Neural cell (in vitro differentiated cells): ENCODE measurements around the gene DEGS2. TPM values are rescaled to one million over a fixed set of nuclear protein-coding genes. Genes with fewer than 3 reads are reported as not detected.

Experiments
- H2AFZ ChIP-seq: fragments of 200-600, 300-800 bp; sonication (generic), shearing (Covaris generic); 2 replicates; pipeline ENCODE4 v1.6.0; 2014; ENCODE audit warnings: low read depth, mild to moderate bottlenecking, antibody characterized with exemption, low read length, moderate library complexity
- H3F3A ChIP-seq: fragments of 200-600 bp; shearing (Covaris generic); 2 replicates; pipeline ENCODE4 v1.6.1; 2016; ENCODE audit warnings: mild to moderate bottlenecking, moderate library complexity, mixed read lengths, antibody characterized with exemption, low read length; ENCODE audit not compliant: insufficient read depth, poor library complexity, severe bottlenecking
- H3K27ac ChIP-seq: fragments of 200-600, 300-800 bp; sonication (generic), shearing (Covaris generic); 2 replicates; pipeline ENCODE4 v1.5.1; 2014; ENCODE audit warnings: mild to moderate bottlenecking, low read length, moderate library complexity
- H3K27me3 ChIP-seq: fragments of 300-800, 200-600 bp; sonication (generic), shearing (Covaris generic); 2 replicates; pipeline ENCODE4 v1.6.0; 2014; ENCODE audit warnings: mild to moderate bottlenecking, low read depth, low read length, moderate library complexity; ENCODE audit not compliant: insufficient read depth
- H3K36me3 ChIP-seq: fragments of 300-800, 200-600 bp; sonication (generic), shearing (Covaris generic); 2 replicates; pipeline ENCODE4 v1.5.1; 2014; ENCODE audit warnings: mild to moderate bottlenecking, antibody characterized with exemption, low read length, moderate library complexity; ENCODE audit not compliant: insufficient read depth
- H3K4me2 ChIP-seq: fragments of 300-800, 200-600 bp; sonication (generic), shearing (Covaris generic); 2 replicates; pipeline ENCODE4 v1.6.0; 2014; ENCODE audit warnings: mild to moderate bottlenecking, low read length
- H3K4me3 ChIP-seq: fragments of 300-800, 200-600 bp; sonication (generic), shearing (Covaris generic); 2 replicates; pipeline ENCODE4 v1.5.1; 2014; ENCODE audit warnings: mild to moderate bottlenecking, low read length, moderate library complexity
- H3K79me2 ChIP-seq: fragments of 200-600 bp; shearing (Covaris generic); replicated peaks from 2 replicates; pipeline ENCODE4 v1.6.0; 2014; ENCODE audit warnings: mild to moderate bottlenecking, low read length, moderate library complexity; ENCODE audit not compliant: insufficient read depth
- H3K9ac ChIP-seq: fragments of 300-800, 200-600 bp; sonication (generic), shearing (Covaris generic); 2 replicates; pipeline ENCODE4 v1.6.1; 2016; ENCODE audit warnings: mild to moderate bottlenecking, low read length, mixed read lengths
- H3K9me2 ChIP-seq: fragments of 200-600 bp; shearing (Covaris generic); 2 replicates; pipeline ENCODE4 v1.6.1; 2016; ENCODE audit warnings: mild to moderate bottlenecking, low read length, mixed read lengths; ENCODE audit not compliant: insufficient read depth
- H3K9me3 ChIP-seq: fragments of 200-600, 300-800 bp; sonication (generic), shearing (Covaris generic); 2 replicates; pipeline ENCODE4 v1.6.1; 2016; ENCODE audit warnings: mild to moderate bottlenecking, mixed run types, low read length, moderate library complexity, mixed read lengths
- H4K20me1 ChIP-seq: fragments of 200-600 bp; shearing (Covaris generic); 2 replicates; pipeline ENCODE4 v1.6.1; 2016; ENCODE audit warnings: mild to moderate bottlenecking, mixed run types; ENCODE audit not compliant: insufficient read depth
- CTCF ChIP-seq: fragments of 450-650 bp; IDR thresholded peaks from 2 replicates; pipeline ENCODE4 v1.5.1; 2014; ENCODE audit warnings: antibody characterized with exemption, mild to moderate bottlenecking, moderate library complexity; ENCODE audit not compliant: poor library complexity, severe bottlenecking
- EP300 ChIP-seq: fragments of 450-650 bp; conservative IDR thresholded peaks from 2 replicates; pipeline ENCODE4 v1.6.1; 2014; ENCODE audit warnings: antibody characterized with exemption, mild to moderate bottlenecking, moderate library complexity; ENCODE audit not compliant: poor library complexity, severe bottlenecking
- EZH2 ChIP-seq: fragments of 200-600, 300-800 bp; shearing (Covaris generic), sonication (generic); IDR thresholded peaks from 2 replicates; pipeline ENCODE4 v1.6.1; 2014; ENCODE audit warnings: antibody characterized with exemption, low read length, borderline replicate concordance, mild to moderate bottlenecking; ENCODE audit not compliant: insufficient read depth, poor library complexity, severe bottlenecking
- MXI1 ChIP-seq: fragments of 450-650 bp; conservative IDR thresholded peaks from 2 replicates; pipeline ENCODE4 v1.6.1; 2014; ENCODE audit warnings: antibody characterized with exemption, mild to moderate bottlenecking; ENCODE audit not compliant: poor library complexity, severe bottlenecking
- POLR2AphosphoS5 ChIP-seq: IDR thresholded peaks from 2 replicates; pipeline ENCODE4 v1.6.1; 2012
- RAD21 ChIP-seq: fragments of 450-650 bp; conservative IDR thresholded peaks from 2 replicates; pipeline ENCODE4 v1.6.1; 2014; ENCODE audit warnings: antibody characterized with exemption, mild to moderate bottlenecking, moderate library complexity
- REST ChIP-seq: IDR thresholded peaks from 2 replicates; pipeline ENCODE4 v1.6.1; 2012; ENCODE audit warnings: borderline replicate concordance
- SMC3 ChIP-seq: fragments of 450-650 bp; conservative IDR thresholded peaks from 2 replicates; pipeline ENCODE4 v1.6.1; 2014; ENCODE audit warnings: antibody characterized with exemption, mild to moderate bottlenecking, moderate library complexity; ENCODE audit not compliant: poor library complexity
- TAF1 ChIP-seq: IDR thresholded peaks from 2 replicates; pipeline ENCODE4 v1.6.1; 2012; ENCODE audit warnings: low read depth
- polyA plus RNA-seq: library from polyadenylated mRNA; depleted of rRNA; stranded (reverse); fragments of >200 nt; gene quantifications from 2 replicates; pipeline ENCODE4 v1.2.3, GENCODE V29; 2014

The DEGS2 gene
- polyA plus RNA-seq, 1 donor from 2014 or later: 0.37 TPM

DNA sequence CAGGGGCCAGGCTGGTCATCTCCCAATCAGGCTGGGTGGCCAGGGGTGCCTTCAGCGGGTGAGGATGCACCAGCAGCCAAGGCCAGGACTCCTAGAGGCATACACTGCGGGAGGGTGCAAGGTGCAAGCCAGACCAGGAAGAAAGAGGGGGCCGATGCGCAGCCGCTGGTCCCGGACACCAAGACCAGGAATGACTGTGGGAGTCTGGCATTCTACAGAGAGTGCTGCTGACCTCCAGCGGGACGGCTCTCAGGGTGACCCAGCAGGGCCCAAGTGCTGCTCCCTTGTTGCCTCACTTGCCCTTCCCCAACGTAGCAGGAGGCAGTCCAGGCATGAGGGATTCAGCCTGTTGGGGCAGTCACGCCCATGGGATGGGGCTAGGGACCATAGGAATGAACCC lies 35.8 kb downstream of the DEGS2 start:
- Histone ChIP-seq H3K9ac (no peak overlapping the region), H3K27me3 (no peaks in the 10 kb centered on the region), H3K27ac (no peak overlapping the region), H2AFZ (no peak overlapping the region), H3K9me2 (no peaks in the 10 kb centered on the region), H3K9me3 (no peaks in the 10 kb centered on the region), H3K4me2 (no peak overlapping the region), H3F3A (no peaks in the 10 kb centered on the region), H4K20me1 (peaks cover 5% of the 10 kb centered on the region), H3K4me3 (no peak overlapping the region), H3K79me2 (no peaks in the 10 kb centered on the region), H3K36me3 (peaks cover 17% of the 10 kb centered on the region)
- no peak for TF ChIP-seq CTCF
- no peak for TF ChIP-seq REST
- no peak for TF ChIP-seq MXI1
- no peak for TF ChIP-seq EP300
- no peak for TF ChIP-seq RAD21
- no peak for TF ChIP-seq SMC3
- TF ChIP-seq POLR2AphosphoS5: no peak
- TF ChIP-seq EZH2: no peak
- TF ChIP-seq TAF1: no peak

GRCh38 chr14:100122481-100123223 lies 36.8 kb downstream of the DEGS2 start:
- TF ChIP-seq POLR2AphosphoS5: no peak
- no peak for TF ChIP-seq TAF1
- no peak for TF ChIP-seq RAD21
- no peak for TF ChIP-seq REST
- TF ChIP-seq SMC3: no peak
- TF ChIP-seq EZH2: no peak
- no peak for TF ChIP-seq CTCF
- no peak for TF ChIP-seq MXI1
- Histone ChIP-seq H3K79me2 (no peaks in the 10 kb centered on the region), H3K9me3 (no peaks in the 10 kb centered on the region), H3K27me3 (no peaks in the 10 kb centered on the region), H3K9me2 (no peaks in the 10 kb centered on the region), H3K9ac (no peak overlapping the region), H4K20me1 (peaks cover 5% of the 10 kb centered on the region), H3K27ac (no peak overlapping the region), H2AFZ (no peak overlapping the region), H3K4me3 (no peak overlapping the region), H3K36me3 (peaks cover 13% of the 10 kb centered on the region), H3K4me2 (no peak overlapping the region), H3F3A (no peaks in the 10 kb centered on the region)
